GM12872 (cell line): ENCODE results near the gene XRRA1.

Experiments used
- TF ChIP-seq, protein P1 (sequence below): IDR thresholded peaks from 3 replicates; pipeline ENCODE4 v1.5.1; 2011; ENCODE audit warnings: low read depth, mild to moderate bottlenecking, low read length, moderate library complexity; ENCODE audit not compliant: insufficient read depth

Gene XRRA1

DNA sequence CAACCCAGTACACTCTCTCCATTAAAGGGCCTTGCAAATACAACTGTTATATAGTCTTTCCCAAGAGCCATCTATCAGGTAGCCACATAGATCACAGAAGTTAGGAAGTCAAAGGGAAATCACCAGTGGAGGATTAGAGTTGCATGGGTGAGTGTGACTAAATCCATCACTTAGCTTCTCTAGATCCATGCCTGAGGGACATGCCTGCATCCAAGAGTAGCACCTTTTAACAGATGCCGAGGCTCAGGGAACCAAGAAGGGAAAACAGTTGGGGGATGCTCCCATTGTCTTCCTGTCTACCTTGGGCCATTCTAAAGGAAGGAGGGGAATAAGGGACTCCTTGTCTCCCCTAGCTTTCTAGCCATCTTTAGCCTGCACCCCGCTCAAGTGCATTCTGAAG lies 77.9 kb downstream of the XRRA1 start:
- TF ChIP-seq, protein P1, sequence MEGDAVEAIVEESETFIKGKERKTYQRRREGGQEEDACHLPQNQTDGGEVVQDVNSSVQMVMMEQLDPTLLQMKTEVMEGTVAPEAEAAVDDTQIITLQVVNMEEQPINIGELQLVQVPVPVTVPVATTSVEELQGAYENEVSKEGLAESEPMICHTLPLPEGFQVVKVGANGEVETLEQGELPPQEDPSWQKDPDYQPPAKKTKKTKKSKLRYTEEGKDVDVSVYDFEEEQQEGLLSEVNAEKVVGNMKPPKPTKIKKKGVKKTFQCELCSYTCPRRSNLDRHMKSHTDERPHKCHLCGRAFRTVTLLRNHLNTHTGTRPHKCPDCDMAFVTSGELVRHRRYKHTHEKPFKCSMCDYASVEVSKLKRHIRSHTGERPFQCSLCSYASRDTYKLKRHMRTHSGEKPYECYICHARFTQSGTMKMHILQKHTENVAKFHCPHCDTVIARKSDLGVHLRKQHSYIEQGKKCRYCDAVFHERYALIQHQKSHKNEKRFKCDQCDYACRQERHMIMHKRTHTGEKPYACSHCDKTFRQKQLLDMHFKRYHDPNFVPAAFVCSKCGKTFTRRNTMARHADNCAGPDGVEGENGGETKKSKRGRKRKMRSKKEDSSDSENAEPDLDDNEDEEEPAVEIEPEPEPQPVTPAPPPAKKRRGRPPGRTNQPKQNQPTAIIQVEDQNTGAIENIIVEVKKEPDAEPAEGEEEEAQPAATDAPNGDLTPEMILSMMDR, result no peak

DNA sequence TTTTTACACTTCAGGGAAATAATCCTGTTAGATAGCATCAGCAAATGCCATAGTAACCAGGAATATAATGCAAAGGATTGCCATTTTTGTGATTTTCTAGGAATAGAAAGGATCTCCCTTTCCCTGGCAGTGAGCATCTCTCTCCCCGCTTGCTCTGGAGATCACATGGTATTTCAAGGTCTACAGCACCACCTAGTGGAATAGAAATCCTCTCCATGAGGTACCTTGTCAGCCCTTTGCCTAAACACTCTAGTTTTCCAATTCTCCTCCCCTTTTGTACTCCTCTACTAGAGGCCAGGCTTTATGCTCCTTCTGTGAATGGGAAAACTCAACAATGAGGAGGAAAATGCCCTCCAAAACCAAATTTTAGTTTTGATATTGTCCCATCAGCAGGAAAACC lies 78.4 kb downstream of the XRRA1 start:
- TF ChIP-seq, protein P1, result peak; percentile 48; the same call in 2 of the 3 replicates

DNA sequence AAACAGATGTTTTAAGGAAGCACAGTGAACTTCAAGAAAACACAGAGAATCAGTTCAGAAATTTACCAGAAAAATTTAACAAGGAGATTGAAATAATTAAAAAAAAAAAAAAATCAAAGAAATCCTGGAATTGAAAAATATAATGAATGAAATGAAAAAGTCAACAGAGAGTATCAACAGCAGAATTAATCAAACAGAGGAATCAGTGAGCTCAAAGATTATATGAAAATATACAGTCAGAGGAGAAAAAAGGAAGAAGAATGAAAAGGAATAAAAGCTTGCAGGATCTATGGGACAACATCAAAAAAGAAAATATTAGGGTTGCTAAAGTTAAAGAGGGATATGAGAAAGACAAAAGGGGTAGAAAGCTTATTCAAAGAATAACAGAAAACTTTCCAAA lies 82.3 kb downstream of the XRRA1 start:
- TF ChIP-seq, protein P1, result no peak

DNA sequence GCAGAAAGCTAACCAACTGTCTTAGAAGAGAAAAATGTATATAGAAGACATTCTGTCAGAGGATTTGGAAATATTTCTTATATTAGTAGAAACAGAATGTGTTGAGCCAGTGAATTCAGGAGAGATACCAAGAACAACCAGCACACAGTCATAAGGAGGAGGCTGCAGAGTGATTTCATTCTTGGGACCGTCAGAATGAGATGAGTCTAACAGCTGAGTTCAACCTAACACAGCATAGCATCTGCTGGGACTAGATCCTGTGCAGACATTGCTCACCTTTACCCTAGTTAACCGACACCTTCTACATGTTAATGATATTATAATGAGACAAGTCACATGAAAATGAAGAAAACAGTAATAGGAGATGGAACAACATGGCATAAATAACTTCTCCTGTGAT lies 85.5 kb downstream of the XRRA1 start:
- TF ChIP-seq, protein P1, result no peak

DNA sequence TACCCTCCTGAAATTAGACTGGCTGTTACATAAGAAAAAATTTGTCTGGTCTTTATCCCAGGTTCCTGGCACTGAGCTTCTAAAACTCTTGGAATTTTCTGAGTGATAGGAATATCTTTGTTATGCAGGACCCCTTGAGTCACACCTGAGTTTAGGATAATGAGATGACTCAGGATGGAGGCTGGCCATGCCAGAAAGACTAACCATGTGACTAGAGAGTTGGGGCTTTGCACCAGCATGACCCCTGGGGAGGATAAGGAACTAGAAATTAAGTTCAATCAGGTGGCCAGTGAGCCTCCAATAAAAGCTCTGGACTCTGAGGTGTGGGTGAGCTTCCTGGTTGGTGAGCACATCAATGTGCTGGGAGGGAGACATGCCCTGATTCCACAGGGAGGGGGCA lies 88.1 kb downstream of the XRRA1 start:
- TF ChIP-seq, protein P1, result no peak

DNA sequence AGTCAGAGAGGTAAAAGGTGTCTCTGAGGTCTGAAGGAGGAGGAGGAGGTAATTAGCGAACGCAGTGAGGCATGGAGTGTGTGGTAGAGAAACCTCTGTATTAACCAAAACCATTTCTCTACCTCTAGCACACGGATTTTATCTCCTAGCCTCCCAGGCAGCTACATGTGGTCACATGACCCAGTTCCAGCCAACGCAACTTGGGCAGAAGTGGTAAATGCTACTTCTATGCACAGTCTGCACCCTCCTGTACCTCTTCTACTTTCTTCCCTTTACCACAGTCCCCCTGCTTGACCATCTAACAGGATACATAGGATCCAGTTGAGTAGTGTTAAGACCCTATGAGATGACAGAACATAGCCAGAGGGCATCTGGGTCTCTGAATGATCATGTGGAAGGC lies 95.7 kb downstream of the XRRA1 start:
- TF ChIP-seq, protein P1, result no peak

DNA sequence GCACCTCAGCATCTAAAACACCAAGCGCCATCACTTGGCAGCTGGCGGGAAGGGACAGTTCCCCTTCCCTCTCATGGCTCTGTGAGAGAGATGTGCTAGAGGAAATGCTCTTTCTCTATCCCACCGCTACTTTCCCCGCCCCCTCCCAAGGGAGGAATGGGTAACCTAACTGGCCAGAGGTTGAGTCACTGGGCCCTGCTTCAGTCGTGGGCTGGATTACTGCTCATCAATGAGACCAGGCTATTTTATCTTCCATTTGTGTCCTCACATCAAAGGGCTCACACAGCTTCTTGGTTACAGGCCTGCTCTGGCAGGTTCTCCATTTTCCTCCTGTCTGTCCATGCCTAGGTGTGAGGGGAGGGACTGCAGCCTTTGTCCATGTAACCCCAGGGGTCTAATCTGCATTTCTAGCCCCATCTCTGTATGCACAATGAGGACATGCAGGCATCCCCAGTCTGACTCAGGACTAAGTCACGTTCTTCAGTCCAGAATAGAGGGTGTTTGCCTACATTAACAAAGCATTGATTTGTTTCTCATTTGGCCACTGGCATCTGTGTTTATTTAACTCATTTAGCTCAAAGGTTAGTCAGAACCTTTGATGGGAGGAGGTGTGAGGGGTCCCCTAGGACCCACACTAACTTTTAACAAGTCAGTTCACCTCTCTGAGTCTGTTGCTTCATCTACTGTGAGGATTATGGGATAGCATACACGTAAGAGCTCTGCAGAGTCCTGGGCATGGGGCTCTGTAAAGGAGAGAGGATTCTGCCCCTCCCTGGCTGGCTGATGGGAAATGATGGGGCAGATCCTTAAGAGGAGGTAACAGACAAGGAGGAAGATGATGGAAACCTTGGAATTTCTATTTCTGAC lies 99.1 kb downstream of the XRRA1 start:
- TF ChIP-seq, protein P1, result no peak

DNA sequence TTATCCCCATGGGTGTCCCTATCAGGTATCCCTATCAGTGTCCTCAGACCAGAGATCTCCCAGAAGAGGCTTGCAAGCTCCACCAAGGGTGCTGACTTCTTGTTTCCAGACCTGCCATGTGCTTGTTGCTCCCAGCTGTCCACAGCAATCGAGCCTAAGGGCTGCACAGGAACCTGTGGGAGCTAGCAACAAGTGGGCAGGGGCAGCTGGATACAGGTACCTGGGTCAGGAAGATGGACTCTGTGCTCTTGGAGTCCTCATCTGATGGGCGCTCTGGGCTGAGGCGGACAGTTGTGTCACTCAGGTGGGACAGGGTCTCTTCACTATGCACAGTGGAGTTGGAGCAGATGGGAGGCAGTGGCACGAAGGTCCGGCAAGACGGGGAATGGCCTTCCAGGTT lies 101.0 kb downstream of the XRRA1 start:
- TF ChIP-seq, protein P1, result no peak
